Ishikawa (cell line): ENCODE measurements around the gene ST6GALNAC2.

Source experiments
- CEBPB ChIP-seq: IDR thresholded peaks from 2 replicates; pipeline ENCODE4 v1.6.1; 2012
- CREB1 ChIP-seq: IDR thresholded peaks from 2 replicates; pipeline ENCODE4 v1.6.1; 2012; ENCODE audit warnings: low read depth
- EGR1 ChIP-seq: IDR thresholded peaks from 2 replicates; pipeline ENCODE4 v1.6.1; 2012
- EP300 ChIP-seq: IDR thresholded peaks from 2 replicates; pipeline ENCODE4 v1.6.1; 2012; ENCODE audit warnings: borderline replicate concordance
- FOXM1 ChIP-seq: IDR thresholded peaks from 2 replicates; pipeline ENCODE4 v1.6.1; 2012; ENCODE audit warnings: low read depth, borderline replicate concordance
- MAX ChIP-seq: IDR thresholded peaks from 2 replicates; pipeline ENCODE4 v1.6.1; 2012
- NFIC ChIP-seq: IDR thresholded peaks from 2 replicates; pipeline ENCODE4 v1.6.1; 2012
- RAD21 ChIP-seq: IDR thresholded peaks from 2 replicates; pipeline ENCODE4 v1.6.1; 2012; ENCODE audit warnings: low read depth
- REST ChIP-seq: IDR thresholded peaks from 2 replicates; pipeline ENCODE4 v1.6.1; 2012; ENCODE audit warnings: low read depth, mild to moderate bottlenecking
- TAF1 ChIP-seq: IDR thresholded peaks from 2 replicates; pipeline ENCODE4 v1.6.1; 2012; ENCODE audit warnings: low read depth, mild to moderate bottlenecking
- TCF12 ChIP-seq: IDR thresholded peaks from 2 replicates; pipeline ENCODE4 v1.6.1; 2012; ENCODE audit warnings: low read depth
- TEAD4 ChIP-seq: IDR thresholded peaks from 2 replicates; pipeline ENCODE4 v1.6.1; 2012
- USF1 ChIP-seq: IDR thresholded peaks from 2 replicates; pipeline ENCODE4 v1.6.1; 2012
- YY1 ChIP-seq: IDR thresholded peaks from 2 replicates; pipeline ENCODE4 v1.6.1; 2012; ENCODE audit warnings: low read depth
- ZBTB7A ChIP-seq: IDR thresholded peaks from 2 replicates; pipeline ENCODE4 v1.6.1; 2012; ENCODE audit warnings: low read depth

ST6GALNAC2 gene

GRCh38 chr17:76561799-76562268, 23.8 kb downstream of the ST6GALNAC2 start:
- TF ChIP-seq EGR1 (no peak), TAF1 (no peak), REST (no peak), NFIC (no peak), TEAD4 (no peak), CREB1 (no peak), USF1 (no peak), FOXM1 (no peak), EP300 (no peak), YY1 (no peak), TCF12 (no peak), CEBPB (no peak), MAX (no peak), ZBTB7A (no peak), RAD21 (no peak)

- TF ChIP-seq MAX (no peak), TCF12 (no peak), USF1 (no peak), YY1 (no peak), EGR1 (no peak), ZBTB7A (no peak), REST (no peak), TAF1 (no peak), TEAD4 (no peak), CEBPB (no peak), NFIC (no peak), FOXM1 (no peak), RAD21 (no peak), CREB1 (no peak), EP300 (no peak)
These were observed 24.3 kb downstream of the ST6GALNAC2 start for GRCh38 chr17:76561332-76561731.

GRCh38 chr17:76560877-76561221, 24.8 kb downstream of the ST6GALNAC2 start:
- TF ChIP-seq RAD21: no peak
- no peak for TF ChIP-seq MAX
- TF ChIP-seq EGR1: no peak
- TF ChIP-seq TEAD4: no peak
- no peak for TF ChIP-seq YY1
- no peak for TF ChIP-seq REST

- TF ChIP-seq CREB1: no peak
- no peak for TF ChIP-seq USF1
- no peak for TF ChIP-seq TEAD4
- no peak for TF ChIP-seq FOXM1
- TF ChIP-seq EP300: no peak
- TF ChIP-seq ZBTB7A: no peak
- no peak for TF ChIP-seq YY1
- no peak for TF ChIP-seq EGR1
- TF ChIP-seq RAD21: no peak
- no peak for TF ChIP-seq MAX
- no peak for TF ChIP-seq CEBPB
- TF ChIP-seq TCF12: no peak
- TF ChIP-seq NFIC: no peak
- TF ChIP-seq TAF1: no peak
These were observed 25.4 kb downstream of the ST6GALNAC2 start for GRCh38 chr17:76560036-76560876.
